Brain microvascular endothelial cell (primary cell): ENCODE data around the gene ARHGAP22.

Experiments used
- DNase-seq: peaks from one replicate; pipeline ENCODE4 v3.0.0-alpha.2; 2020
- H3K27ac ChIP-seq: fragments of 250-450 bp; sonication (Bioruptor Pico); 2 replicates; pipeline ENCODE4 v1.5.1; 2020; ENCODE audit warnings: mild to moderate bottlenecking, moderate library complexity
- H3K27me3 ChIP-seq: fragments of 250-450 bp; sonication (Bioruptor Pico); replicated peaks from 2 replicates; pipeline ENCODE4 v1.5.1; 2020; ENCODE audit warnings: mild to moderate bottlenecking
- H3K36me3 ChIP-seq: fragments of 250-450 bp; sonication (Bioruptor Pico); replicated peaks from 2 replicates; pipeline ENCODE4 v1.5.1; 2020; ENCODE audit warnings: mild to moderate bottlenecking
- H3K4me3 ChIP-seq: 2 replicates; pipeline ENCODE4 v1.5.1; 2011; ENCODE audit warnings: low read depth, mild to moderate bottlenecking, control low read depth, low read length, moderate library complexity
- in situ Hi-C: cut with HindIII; loops from 2 replicates; pipeline ENCODE4 v1.10.0; 2017; ENCODE audit warnings: low sequenced_read_pairs, low pct_ligation_motif_present
- TF ChIP-seq, protein P1 (sequence below): IDR thresholded peaks from 2 replicates; pipeline ENCODE4 v1.5.1; 2011; ENCODE audit warnings: low read depth, mild to moderate bottlenecking, moderate library complexity, low read length, control low read depth, inconsistent platforms; ENCODE audit errors: missing control alignments

ARHGAP22 gene

DNA sequence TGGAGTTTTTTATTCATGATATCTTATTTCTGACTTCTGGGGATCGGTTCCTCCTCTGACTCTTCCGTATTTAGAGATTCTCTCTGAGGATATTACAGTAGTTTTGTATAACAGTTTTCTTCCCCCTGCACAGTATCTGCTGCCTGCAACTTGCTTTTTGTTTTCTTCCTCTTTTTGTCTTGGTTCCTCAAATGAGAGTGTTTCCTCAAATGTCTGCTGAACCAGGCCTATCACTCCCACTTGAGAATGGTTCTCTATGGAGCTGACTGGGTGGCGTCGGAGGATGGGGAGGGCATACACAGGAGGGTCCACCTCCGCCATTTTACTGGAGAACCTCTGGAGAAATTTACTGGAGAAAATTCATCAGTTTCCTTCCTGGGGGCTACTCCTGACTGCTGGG, 27.7 kb downstream of the ARHGAP22 start:
- DNase-seq, result no peak
- Histone ChIP-seq H3K4me3 (no peak overlapping the region), H3K27me3 (no peaks in the 10 kb centered on the region), H3K27ac (no peak overlapping the region), H3K36me3 (peaks cover 13% of the 10 kb centered on the region)
- in situ Hi-C loops, result no loop called here
- TF ChIP-seq, protein P1, sequence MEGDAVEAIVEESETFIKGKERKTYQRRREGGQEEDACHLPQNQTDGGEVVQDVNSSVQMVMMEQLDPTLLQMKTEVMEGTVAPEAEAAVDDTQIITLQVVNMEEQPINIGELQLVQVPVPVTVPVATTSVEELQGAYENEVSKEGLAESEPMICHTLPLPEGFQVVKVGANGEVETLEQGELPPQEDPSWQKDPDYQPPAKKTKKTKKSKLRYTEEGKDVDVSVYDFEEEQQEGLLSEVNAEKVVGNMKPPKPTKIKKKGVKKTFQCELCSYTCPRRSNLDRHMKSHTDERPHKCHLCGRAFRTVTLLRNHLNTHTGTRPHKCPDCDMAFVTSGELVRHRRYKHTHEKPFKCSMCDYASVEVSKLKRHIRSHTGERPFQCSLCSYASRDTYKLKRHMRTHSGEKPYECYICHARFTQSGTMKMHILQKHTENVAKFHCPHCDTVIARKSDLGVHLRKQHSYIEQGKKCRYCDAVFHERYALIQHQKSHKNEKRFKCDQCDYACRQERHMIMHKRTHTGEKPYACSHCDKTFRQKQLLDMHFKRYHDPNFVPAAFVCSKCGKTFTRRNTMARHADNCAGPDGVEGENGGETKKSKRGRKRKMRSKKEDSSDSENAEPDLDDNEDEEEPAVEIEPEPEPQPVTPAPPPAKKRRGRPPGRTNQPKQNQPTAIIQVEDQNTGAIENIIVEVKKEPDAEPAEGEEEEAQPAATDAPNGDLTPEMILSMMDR, result no peak

DNA sequence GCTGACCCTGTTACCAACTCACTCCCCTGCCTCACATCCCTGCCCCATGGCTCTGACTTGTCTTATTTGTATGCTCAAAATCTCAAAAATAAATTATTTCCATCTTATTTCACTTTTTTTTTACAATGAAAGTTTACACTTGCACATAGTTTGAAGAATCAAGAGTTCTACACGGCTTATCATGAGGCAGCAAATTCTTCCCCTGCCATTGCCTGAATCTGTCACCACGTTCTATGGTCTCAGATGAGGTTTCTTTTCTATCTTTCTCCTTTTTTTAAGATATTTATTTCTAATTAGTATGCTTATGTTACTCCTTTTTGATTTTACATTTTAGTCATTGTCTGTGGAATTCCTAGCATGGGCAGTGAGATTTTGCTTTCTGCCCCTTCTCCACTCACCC, 28.4 kb downstream of the ARHGAP22 start:
- Histone ChIP-seq H3K4me3 (no peak overlapping the region), H3K27me3 (no peaks in the 10 kb centered on the region), H3K27ac (no peak overlapping the region), H3K36me3 (peaks cover 6% of the 10 kb centered on the region)
- in situ Hi-C loops, result no loop called here
- no peak for DNase-seq
- TF ChIP-seq, protein P1, result no peak

DNA sequence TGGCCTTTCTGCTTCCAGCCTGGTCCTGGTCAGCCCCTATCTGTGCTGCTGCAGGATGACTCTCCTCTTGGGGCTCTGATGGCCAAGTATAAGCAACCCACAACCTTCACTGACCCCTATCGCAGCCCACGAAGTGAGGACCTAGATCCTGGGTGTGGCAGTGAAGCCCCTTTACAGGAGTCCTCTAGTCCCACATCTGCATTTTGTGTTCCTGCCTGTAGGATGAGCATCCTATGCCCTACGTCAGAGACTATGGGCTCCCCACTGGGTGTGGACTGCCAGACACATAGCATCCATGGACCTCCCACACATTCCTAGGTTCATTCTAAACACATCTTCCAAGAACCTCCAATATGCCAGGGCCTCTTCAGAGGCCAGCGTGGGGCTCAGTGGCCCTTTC, 29.0 kb downstream of the ARHGAP22 start:
- in situ Hi-C loops, result no loop called here
- Histone ChIP-seq H3K27me3 (no peaks in the 10 kb centered on the region), H3K27ac (no peak overlapping the region), H3K4me3 (no peak overlapping the region), H3K36me3 (peaks cover under 1% of the 10 kb centered on the region)
- TF ChIP-seq, protein P1, result no peak
- DNase-seq, result no peak

DNA sequence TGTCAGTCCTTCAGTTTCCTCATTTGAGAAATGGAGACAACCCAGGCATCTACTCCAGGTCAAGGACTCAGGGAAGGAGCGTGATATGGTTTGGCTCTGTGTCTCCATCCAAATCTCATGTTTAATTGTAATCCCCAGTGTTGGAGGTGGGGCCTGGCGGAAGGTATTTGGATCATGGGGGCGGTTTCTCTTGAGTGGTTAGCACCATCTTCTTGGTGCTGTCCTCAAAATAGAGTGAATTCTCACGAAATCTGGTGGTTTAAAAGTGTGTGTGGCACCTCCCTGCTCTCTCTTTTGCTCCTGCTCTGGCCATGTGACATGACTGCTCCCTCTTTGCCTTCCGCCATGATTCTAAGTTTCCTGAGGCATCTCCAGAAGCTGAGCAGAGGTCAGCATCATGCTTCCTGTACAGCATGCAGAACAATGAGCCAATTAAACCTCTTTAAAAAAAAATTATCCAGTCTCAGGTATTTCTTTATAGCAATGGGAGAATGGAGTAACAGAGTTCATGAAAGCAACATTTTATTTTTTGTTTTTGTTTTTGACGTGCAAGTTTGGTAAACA, 30.0 kb downstream of the ARHGAP22 start:
- TF ChIP-seq, protein P1, result no peak
- H3K36me3 ChIP-seq, result no peaks in the 10 kb centered on the region
- no peak overlapping the region for H3K4me3 ChIP-seq
- no peaks in the 10 kb centered on the region for H3K27me3 ChIP-seq
- in situ Hi-C loops, result no loop called here
- H3K27ac ChIP-seq, result no peak overlapping the region
- DNase-seq, result no peak

DNA sequence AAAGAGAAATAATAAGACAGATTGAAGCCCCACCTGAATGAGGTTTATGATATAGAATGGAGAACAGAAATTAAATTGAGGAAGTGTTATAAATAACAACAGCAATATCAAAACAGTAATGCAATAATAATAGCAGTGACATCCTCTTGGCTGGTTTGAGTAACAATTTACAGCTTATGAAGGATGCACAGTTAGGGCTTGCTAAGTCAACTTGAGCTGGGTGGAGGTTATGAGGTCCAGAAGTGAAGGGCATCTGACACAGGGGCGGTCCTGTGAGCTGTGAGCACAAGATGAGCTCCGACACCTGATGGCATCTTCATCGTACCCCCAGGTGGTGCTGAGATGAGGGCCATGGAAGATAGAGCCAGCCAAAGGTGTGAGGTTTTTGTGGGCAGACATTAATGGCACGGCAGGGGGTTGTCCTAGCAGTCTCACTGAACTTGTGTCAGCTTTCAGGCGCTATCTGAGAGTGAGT, 30.5 kb downstream of the ARHGAP22 start:
- Histone ChIP-seq H3K4me3 (no peak overlapping the region), H3K27me3 (no peaks in the 10 kb centered on the region), H3K36me3 (no peaks in the 10 kb centered on the region), H3K27ac (no peak overlapping the region)
- in situ Hi-C loops, result no loop called here
- TF ChIP-seq, protein P1, result no peak
- no peak for DNase-seq

DNA sequence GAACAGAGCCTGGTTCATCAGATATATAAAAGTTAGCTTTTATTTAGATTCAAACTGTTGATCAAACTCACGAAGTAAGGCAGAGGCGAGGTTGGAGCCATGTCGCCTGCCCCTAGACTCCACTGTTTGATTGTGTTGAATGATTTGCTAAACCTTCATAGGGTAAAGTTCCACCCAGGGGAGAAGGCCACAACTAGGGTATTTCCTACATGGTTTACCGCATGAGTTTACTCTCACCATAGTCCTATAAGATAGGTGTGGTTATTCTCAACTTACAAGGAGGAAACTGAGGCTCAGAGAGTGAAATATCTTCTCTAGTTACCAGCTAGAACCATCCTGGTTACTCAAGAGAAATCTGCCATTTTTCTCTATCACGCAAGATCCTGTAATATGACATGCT, 31.8 kb downstream of the ARHGAP22 start:
- H3K27ac ChIP-seq, result no peak overlapping the region
- in situ Hi-C loops, result no loop called here
- H3K27me3 ChIP-seq, result no peaks in the 10 kb centered on the region
- TF ChIP-seq, protein P1, result no peak
- DNase-seq, result no peak
- no peaks in the 10 kb centered on the region for H3K36me3 ChIP-seq
- H3K4me3 ChIP-seq, result no peak overlapping the region
